Kidney tubule cell (primary cell): Measurements from ENCODE around the gene FSHB.
"Not testable (repeated sequence)": the region's sequence is repeated elsewhere in the genome, so short reads cannot be mapped to it uniquely, and the experiment has no call there.

Experiments used
- DNase-seq: peaks from one replicate; pipeline ENCODE4 v3.0.0-alpha.2; 2018; ENCODE audit warnings: low spot score

Gene FSHB

GRCh38 chr11:30268638-30269037 is 37.8 kb downstream of the FSHB start:
- not testable (repeated sequence) for DNase-seq

- DNase-seq: no peak
Observed at GRCh38 chr11:30270671-30271070, 39.9 kb downstream of the FSHB start.

- DNase-seq: no peak
Observed at GRCh38 chr11:30277176-30277575, 46.4 kb downstream of the FSHB start.

DNA sequence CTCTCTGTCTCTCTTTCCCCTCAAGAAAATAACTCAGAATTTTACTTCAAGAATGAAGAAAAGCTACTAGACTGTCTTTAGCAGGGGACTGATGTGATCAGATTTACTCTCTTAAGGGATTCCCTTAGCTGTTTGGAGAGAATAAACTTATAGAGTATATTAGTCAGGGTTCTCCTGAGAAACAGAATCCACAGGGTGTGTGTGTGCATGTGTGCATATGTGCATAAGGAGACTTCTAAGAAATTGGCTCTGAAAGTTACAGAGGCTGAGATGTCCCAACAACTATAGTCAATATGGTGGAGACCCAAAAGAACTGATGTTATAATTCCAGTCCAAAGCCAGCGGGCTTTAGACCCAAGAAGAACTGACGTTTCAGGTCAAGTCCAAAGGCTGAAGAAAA is 49.0 kb downstream of the FSHB start:
- DNase-seq: no peak

DNA sequence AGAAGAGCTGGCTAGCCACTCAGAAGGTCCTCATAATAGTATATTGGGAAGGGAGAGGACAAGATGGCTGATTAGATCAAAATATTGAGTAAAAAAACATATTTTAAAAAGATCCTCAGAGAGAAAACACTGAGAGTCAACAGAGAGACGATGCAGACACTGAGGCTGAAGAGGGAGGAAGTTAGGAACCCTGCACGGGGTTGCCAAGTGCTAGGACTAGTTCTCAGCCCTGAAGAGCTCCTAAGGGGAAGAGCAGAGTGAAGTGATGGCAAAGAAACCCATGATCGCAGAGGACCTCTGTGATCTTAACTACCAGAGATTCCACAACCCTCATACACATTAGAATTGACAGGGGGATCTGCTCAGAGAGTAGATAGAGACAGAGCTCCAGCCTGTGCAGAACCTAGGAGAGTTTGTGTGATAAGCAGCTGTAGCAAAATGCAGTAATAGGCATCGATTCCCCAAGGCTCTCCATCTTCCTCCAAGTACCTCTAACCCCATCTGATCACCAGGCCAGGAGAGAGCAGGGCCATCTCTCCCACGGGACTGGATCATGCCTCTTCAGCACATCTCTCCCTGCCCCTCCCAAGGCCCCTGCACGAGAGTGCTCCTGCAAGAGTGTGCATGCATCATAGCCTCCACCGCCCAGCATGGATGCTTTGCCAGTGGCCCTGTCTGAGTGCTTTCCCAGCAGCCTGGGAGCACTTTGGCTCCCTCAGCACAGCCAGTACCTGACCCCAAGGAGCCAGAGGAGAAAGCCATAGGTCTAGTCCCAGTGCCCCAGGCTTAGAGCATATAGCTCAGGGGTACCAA is 50.9 kb downstream of the FSHB start:
- no peak for DNase-seq

DNA sequence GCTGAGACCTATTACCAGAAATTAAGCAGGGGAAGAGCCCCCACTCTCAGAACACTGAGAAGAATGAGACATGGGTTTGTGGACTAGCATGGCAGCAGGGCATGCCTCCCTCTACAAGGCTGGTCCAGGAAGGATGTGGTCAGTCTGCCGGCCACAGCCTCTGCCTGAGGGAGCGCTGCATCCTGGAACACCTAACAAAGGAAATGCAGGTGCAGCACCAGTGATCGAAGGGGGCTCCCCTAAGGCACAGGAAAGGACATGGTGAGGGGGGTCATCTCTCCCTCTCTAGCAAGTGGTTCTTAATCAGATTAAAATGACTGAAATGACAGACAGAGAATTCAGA is 51.4 kb downstream of the FSHB start:
- no peak for DNase-seq
